Stomach (tissue), 4 donors: Measurements from ENCODE around the gene ACTG1.

ENCODE experiments used
- POLR2A ChIP-seq, 4 donors: fragments of 450-650 bp; IDR thresholded peaks; one replicate each; pipeline ENCODE4 v1.6.1; 2016; ENCODE audit warnings: antibody characterized with exemption in 4 of 4, control low read depth in 2 of 4, mild to moderate bottlenecking in 1 of 4, moderate library complexity in 1 of 4
- TF ChIP-seq, protein P1 (sequence below), 7 experiments: fragments of 450-650 bp in 4 of 7; fragments of 200-600 bp in 3 of 7; sonication (generic) in 3 of 7; IDR thresholded peaks; one replicate each; pipeline ENCODE4 v1.5.1; 2016 to 2019; ENCODE audit warnings: antibody characterized with exemption in 7 of 7, control low read depth in 2 of 7, mild to moderate bottlenecking in 1 of 7

DNA sequence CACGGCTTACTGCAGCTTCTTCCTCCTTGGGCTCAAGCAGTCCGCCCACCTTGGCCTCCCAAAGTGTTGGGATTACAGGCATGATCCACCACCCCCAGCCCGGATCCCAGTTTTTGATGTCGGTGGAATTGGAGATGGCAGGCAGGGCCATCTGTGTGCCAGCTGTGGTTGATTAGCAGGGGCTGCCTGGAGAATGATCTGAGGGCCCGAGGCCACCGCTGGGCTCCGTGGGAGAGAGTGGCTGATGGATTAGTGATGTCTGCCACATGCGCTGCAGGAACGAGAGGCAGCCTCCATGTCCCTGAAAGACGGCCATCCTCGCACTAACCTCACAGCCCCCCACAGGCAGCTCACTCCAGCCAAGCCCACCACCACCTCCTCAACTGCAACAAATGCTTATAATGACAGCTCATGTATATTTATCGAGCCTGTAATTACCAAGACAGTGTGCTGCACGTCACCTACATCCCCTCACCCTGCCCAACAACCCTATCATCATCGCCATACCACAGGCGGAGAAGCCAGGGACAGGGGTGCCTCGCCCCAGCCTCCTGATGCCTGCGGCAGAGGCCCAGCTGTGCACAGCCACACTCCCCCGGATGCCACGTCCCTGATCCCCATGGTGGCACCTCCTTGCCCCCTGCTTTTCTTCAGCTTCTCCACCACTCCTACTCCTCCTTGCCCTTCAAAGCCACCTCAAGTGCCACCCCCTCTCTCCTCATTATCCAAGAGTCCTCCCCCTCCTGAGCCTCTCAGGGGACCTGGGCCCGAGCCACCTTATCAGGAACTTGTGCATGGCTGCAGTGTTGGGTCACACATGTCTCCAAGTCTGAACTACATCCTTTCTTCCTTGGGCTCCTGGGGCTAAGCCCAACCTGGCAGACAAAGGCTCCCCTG is 33.2 kb downstream of the ACTG1 start:
- no peak for TF ChIP-seq POLR2A (IDR thresholded peaks at IDR 0.05)
- TF ChIP-seq, protein P1, sequence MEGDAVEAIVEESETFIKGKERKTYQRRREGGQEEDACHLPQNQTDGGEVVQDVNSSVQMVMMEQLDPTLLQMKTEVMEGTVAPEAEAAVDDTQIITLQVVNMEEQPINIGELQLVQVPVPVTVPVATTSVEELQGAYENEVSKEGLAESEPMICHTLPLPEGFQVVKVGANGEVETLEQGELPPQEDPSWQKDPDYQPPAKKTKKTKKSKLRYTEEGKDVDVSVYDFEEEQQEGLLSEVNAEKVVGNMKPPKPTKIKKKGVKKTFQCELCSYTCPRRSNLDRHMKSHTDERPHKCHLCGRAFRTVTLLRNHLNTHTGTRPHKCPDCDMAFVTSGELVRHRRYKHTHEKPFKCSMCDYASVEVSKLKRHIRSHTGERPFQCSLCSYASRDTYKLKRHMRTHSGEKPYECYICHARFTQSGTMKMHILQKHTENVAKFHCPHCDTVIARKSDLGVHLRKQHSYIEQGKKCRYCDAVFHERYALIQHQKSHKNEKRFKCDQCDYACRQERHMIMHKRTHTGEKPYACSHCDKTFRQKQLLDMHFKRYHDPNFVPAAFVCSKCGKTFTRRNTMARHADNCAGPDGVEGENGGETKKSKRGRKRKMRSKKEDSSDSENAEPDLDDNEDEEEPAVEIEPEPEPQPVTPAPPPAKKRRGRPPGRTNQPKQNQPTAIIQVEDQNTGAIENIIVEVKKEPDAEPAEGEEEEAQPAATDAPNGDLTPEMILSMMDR (IDR thresholded peaks at IDR 0.05), result no peak
